A673 (cell line): ENCODE measurements around the gene KIF26B.

Experiments
- CTCF ChIP-seq: fragments of 300-800, 200-600 bp; sonication (generic); conservative IDR thresholded peaks from 2 replicates; pipeline ENCODE4 v1.5.1; 2017; ENCODE audit warnings: low read depth, mild to moderate bottlenecking, antibody characterized with exemption, low read length, moderate library complexity, mixed read lengths
- EZH2 ChIP-seq: fragments of 200-600 bp; sonication (generic); IDR thresholded peaks from 2 replicates; pipeline ENCODE4 v1.6.1; 2017; ENCODE audit warnings: borderline replicate concordance, low read depth, mild to moderate bottlenecking, mixed read lengths, antibody characterized with exemption, low read length; ENCODE audit not compliant: poor library complexity, severe bottlenecking

- TF ChIP-seq CTCF: no peak
- no peak for TF ChIP-seq EZH2
Measured at GRCh38 chr1:245398180-245398579, 243.4 kb downstream of the KIF26B start.
